HG02571 (cell line): ENCODE measurements around the gene ZNF622.
A peak's percentile ranks its signal among the peaks of the same experiment; 100 is the strongest.

ENCODE experiments used
- ATAC-seq: cut with Tn5 transposase; IDR thresholded peaks from one replicate; pipeline ENCODE4 v1.9.1; 2021; ENCODE audit warnings: mild to moderate bottlenecking, moderate library complexity; ENCODE audit not compliant: unreplicated experiment

The ZNF622 gene

GRCh38 chr5:16465544-16466432, at the start of gene ZNF622:
ZNF622 (minus strand) TSS chr5:16465800; CDS start chr5:16465665, 135 bp downstream.
- peak; percentile 83 for ATAC-seq

GRCh38 chr5:16510098-16510497, 44.5 kb upstream of the ZNF622 start:
- no peak for ATAC-seq

- ATAC-seq: no peak
Observed at GRCh38 chr5:16508730-16509531, 43.3 kb upstream of the ZNF622 start.

GRCh38 chr5:16507716-16508115, 42.1 kb upstream of the ZNF622 start:
- no peak for ATAC-seq

GRCh38 chr5:16505904-16506303, 40.3 kb upstream of the ZNF622 start:
- no peak for ATAC-seq

- ATAC-seq: no peak
Observed at GRCh38 chr5:16505140-16505891, 39.7 kb upstream of the ZNF622 start.

GRCh38 chr5:16504571-16504970, 39.0 kb upstream of the ZNF622 start:
- ATAC-seq: no peak

- ATAC-seq: no peak
Observed at GRCh38 chr5:16502866-16503265, 37.3 kb upstream of the ZNF622 start.

GRCh38 chr5:16500024-16500423, 34.4 kb upstream of the ZNF622 start:
- no peak for ATAC-seq

GRCh38 chr5:16497546-16497945, 31.9 kb upstream of the ZNF622 start:
- no peak for ATAC-seq

GRCh38 chr5:16493261-16493660, 27.7 kb upstream of the ZNF622 start:
- ATAC-seq: no peak

GRCh38 chr5:16492398-16493140, 27.0 kb upstream of the ZNF622 start:
- no peak for ATAC-seq

- no peak for ATAC-seq
Observed at GRCh38 chr5:16490911-16491310, 25.3 kb upstream of the ZNF622 start.

GRCh38 chr5:16489322-16489791, 23.8 kb upstream of the ZNF622 start:
- ATAC-seq: no peak

- no peak for ATAC-seq
Observed at GRCh38 chr5:16487456-16487855, 21.9 kb upstream of the ZNF622 start.

GRCh38 chr5:16486711-16487111, 21.1 kb upstream of the ZNF622 start:
- no peak for ATAC-seq

GRCh38 chr5:16485656-16486055, 20.1 kb upstream of the ZNF622 start:
- ATAC-seq: no peak

GRCh38 chr5:16484081-16484480, 18.5 kb upstream of the ZNF622 start:
- ATAC-seq: no peak

- no peak for ATAC-seq
Observed at GRCh38 chr5:16483361-16483760, 17.8 kb upstream of the ZNF622 start.

GRCh38 chr5:16482891-16483290, 17.3 kb upstream of the ZNF622 start:
- ATAC-seq: no peak
